Measurements from ENCODE around the gene KRTAP9-6. TPM values are rescaled to one million over a fixed set of nuclear protein-coding genes. Genes with fewer than 3 reads are reported as not detected.
"Not testable (repeated sequence)": the region's sequence is repeated elsewhere in the genome, so short reads cannot be mapped to it uniquely, and the experiment has no call there.

KRTAP9-6 gene, protein sequence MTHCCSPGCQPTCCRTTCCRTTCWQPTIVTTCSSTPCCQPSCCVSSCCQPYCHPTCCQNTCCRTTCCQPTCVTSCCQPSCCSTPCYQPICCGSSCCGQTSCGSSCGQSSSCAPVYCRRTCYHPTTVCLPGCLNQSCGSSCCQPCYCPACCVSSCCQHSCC
- polyA plus RNA-seq (ENCODE audit: insufficient read depth in 1 of 5, insufficient read length in 5 of 5, low replicate concordance in 1 of 5): under 1 TPM; 0.13 to 0.25 (median 0.18) TPM
- long read RNA-seq, donor 1: 0 reads
- long read RNA-seq, donor 2: 0 reads
- long read RNA-seq, donor 3: 0 reads
- long read RNA-seq, donor 4: 0 reads
- long read RNA-seq, donor 5: 0 reads
- long read RNA-seq, donor 6: 0 reads
- long read RNA-seq, donor 7: 0 reads
- long read RNA-seq, donor 8: 0 reads

- no peak for DNase-seq
These were observed at the start of gene KRTAP9-6 for GRCh38 chr17:41265078-41265477. Gene KRTAP9-6 (plus strand): TSS chr17:41265378. CDS start chr17:41265378, 0 bp downstream.

GRCh38 chr17:41215681-41216080 is 49.5 kb upstream of the KRTAP9-6 start:
- no peak for DNase-seq

DNA sequence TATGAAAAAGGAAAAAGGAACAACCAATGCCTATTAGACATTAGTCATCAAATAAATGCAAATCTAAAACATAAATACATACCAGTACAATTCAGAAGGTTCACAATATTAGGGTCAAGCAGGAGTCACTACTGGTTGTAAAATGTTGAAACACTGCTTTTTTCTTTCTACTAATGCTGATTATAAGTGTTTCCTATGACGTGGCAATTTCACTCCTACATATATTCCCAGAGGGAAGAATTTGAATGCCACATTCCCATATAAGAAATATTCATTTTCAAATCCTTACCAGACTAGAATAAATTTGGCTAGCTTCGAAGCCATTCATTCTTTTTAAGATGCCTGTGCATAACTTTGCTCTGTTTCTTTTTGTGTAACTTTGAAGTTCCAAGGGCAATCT is 41.4 kb upstream of the KRTAP9-6 start:
- DNase-seq: no peak

DNA sequence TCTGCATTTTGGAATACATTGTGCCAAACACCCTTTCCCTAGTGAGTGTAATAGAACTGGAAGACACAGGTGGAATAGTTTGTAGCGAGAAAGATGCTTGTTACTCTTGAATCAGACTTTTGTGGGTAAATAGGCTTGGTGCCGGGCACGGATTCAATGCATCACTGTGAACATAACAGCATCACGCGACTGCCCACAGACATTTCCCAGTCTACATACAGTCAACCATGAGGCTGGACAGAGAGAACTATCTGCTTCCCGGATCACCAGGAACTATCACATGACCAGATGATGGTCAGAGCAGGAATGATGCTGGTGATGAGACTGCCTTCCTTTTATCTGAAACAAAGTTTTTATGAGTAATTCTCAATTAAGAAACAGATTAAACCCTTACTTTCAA is 39.1 kb upstream of the KRTAP9-6 start:
- no peak for DNase-seq

GRCh38 chr17:41226598-41227095 is 38.5 kb upstream of the KRTAP9-6 start, which contains the start of gene KRTAP9-2:
Gene KRTAP9-2 (plus strand): TSS chr17:41226648. CDS start chr17:41226655, 7 bp downstream.
- not testable (repeated sequence) for DNase-seq

GRCh38 chr17:41230094-41230493 is 35.1 kb upstream of the KRTAP9-6 start:
- DNase-seq: no peak

GRCh38 chr17:41231731-41232130 is 33.4 kb upstream of the KRTAP9-6 start:
- DNase-seq: no peak

GRCh38 chr17:41232399-41233105 is 32.6 kb upstream of the KRTAP9-6 start, which contains the start of gene KRTAP9-3:
Gene KRTAP9-3 (plus strand): TSS chr17:41232449. CDS start chr17:41232502, 53 bp downstream.
- DNase-seq: not testable (repeated sequence)

- not testable (repeated sequence) for DNase-seq
These were observed 28.1 kb upstream of the KRTAP9-6 start for GRCh38 chr17:41237116-41237515.

DNA sequence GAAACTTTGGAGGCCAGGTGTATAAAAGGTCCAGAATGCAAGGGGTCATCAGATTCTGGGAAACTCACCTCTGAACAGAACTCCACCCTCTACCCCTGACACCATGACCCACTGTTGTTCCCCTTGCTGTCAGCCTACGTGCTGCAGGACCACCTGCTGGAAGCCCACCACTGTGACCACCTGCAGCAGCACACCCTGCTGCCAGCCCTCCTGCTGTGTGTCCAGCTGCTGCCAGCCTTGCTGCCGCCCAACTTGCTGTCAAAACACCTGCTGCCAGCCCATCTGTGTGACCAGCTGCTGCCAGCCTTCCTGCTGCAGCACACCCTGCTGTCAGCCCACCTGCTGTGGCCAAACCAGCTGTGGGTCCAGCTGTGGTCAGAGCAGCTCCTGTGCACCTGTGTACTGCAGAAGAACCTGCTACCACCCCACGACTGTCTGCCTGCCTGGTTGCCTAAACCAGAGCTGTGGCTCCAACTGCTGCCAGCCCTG is 27.2 kb upstream of the KRTAP9-6 start, which contains the start of gene KRTAP9-8:
Gene KRTAP9-8 (plus strand): TSS at position 51 of the 489 bp plus-strand sequence. CDS start 53 bp downstream, at position 104.
- not testable (repeated sequence) for DNase-seq

GRCh38 chr17:41246995-41247787 is 18.0 kb upstream of the KRTAP9-6 start:
- DNase-seq: not testable (repeated sequence)

- DNase-seq: not testable (repeated sequence)
These were observed 15.4 kb upstream of the KRTAP9-6 start, which contains the start of gene KRTAP9-4 for GRCh38 chr17:41249637-41250240. Gene KRTAP9-4 (plus strand): TSS chr17:41249687. CDS start chr17:41249721, 34 bp downstream.

GRCh38 chr17:41251261-41251660 is 13.9 kb upstream of the KRTAP9-6 start:
- no peak for DNase-seq

DNA sequence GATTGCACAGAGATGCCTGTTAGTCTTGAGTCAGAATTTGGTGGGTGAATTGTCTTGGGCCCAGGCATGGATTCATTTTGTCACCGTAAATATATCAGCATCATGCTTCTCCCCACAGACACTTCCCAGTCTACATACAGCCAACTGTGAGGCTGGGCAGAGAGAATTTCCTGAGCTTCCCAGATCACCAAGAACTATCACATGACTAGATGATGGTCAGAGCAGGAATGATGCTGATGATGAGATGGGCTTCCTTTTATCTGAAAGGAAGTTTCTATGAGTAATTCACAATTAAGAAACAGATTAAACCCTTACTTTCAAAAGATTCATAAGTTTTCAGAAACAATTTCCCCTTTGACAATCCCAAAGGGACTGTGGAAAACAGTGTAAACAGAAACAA is 10.3 kb upstream of the KRTAP9-6 start:
- DNase-seq: no peak

GRCh38 chr17:41255381-41256290 is 9.5 kb upstream of the KRTAP9-6 start, which contains the start of gene KRTAP9-9:
Gene KRTAP9-9 (plus strand): TSS chr17:41255384.
- DNase-seq: not testable (repeated sequence)

DNA sequence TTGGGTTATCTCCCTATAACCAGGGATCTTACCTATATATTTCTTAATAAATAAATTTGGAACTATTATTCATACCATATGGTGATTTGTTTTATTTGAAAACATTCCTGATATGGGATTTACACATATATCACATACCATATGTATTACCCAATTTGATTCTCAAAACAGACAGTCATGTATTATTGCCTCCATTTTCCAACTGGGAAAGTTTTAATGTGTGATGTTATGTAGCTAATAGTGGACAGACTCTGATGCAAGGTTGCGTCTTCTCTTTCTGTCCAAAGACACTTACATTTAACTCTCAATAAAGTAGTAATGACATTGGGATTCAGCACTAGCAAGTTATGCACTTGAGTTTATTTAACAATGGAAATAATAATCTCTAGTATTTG is 8.9 kb upstream of the KRTAP9-6 start:
- no peak for DNase-seq

- DNase-seq: no peak
These were observed 6.8 kb upstream of the KRTAP9-6 start for GRCh38 chr17:41258406-41258805.

DNA sequence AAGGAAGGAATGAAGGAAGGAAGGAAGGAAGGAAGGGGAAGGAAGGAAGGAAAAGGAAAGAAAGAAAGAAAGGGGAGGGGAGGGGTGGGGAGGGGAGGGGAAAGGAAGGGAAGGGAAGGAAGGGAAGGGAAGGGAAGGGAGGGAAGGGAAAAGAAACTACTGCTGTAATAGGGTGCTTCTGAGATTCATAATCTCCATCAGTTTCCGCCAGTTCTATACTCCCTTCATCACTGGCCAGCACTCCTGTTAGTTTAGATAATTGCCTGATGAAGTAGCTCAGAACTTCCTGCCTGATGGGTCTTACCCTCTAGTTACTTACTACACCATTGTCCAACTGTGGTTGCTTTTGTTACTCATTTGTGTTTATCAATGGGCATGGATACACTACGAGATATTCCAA is 2.0 kb upstream of the KRTAP9-6 start:
- DNase-seq: no peak

DNA sequence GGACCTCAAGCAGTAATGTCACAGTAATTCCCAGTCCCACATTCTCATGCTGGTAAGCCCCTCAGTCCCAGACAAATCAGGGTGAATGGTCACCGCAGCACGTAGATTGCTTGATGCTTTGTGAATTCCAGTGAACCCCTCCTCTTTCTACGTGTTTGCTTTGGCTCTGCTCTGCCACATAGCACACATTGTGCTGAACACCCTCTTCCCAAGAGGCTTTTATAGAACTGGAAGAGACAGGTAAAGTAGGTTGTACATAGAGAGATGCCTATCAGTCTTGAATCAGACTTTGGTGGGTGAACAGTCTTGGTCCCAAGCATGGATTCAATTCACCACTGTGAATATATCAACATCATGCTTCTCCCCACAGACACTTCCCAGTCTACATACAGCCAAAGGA is 579 bp upstream of the KRTAP9-6 start:
- no peak for DNase-seq

GRCh38 chr17:41267711-41268110 is 2.5 kb downstream of the KRTAP9-6 start:
- DNase-seq: no peak

Data from right lung (tissue), 10 donors.